K562 (cell line): Measurements from ENCODE around the gene ITM2B. TPM values are rescaled to one million over a fixed set of nuclear protein-coding genes. Genes with fewer than 3 reads are reported as not detected.
A peak's percentile ranks its signal among the peaks of the same experiment; 100 is the strongest.

ENCODE experiments used
- ATF7 ChIP-seq: fragments of 450-650 bp; IDR thresholded peaks from 2 replicates; pipeline ENCODE4 v1.7.1; 2014; ENCODE audit warnings: mild to moderate bottlenecking, moderate library complexity
- CLOCK ChIP-seq: fragments of 250-450 bp; sonication (Bioruptor Pico); IDR thresholded peaks from 2 replicates; pipeline ENCODE4 v1.4.0; 2020; ENCODE audit warnings: mild to moderate bottlenecking, moderate library complexity, borderline replicate concordance
- ELF2 ChIP-seq: fragments of 250-450 bp; sonication (Bioruptor Pico); IDR thresholded peaks from 2 replicates; pipeline ENCODE4 v1.5.0; 2021; ENCODE audit warnings: mild to moderate bottlenecking
- FOXA1 ChIP-seq: fragments of 450-650 bp; IDR thresholded peaks from 2 replicates; pipeline ENCODE4 v1.6.1; 2016; ENCODE audit warnings: mild to moderate bottlenecking, borderline replicate concordance
- HMGXB4 ChIP-seq: sonication (generic); formaldehyde crosslinking; IDR thresholded peaks from 2 replicates; pipeline ENCODE4 v1.8.1; 2023; ENCODE audit warnings: mild to moderate bottlenecking, missing genetic modification reagents
- L3MBTL2 ChIP-seq: fragments of 450-650 bp; IDR thresholded peaks from 2 replicates; pipeline ENCODE4 v1.6.1; 2016; ENCODE audit warnings: mild to moderate bottlenecking, moderate library complexity
- MAFK ChIP-seq: IDR thresholded peaks from 2 replicates; pipeline ENCODE4 v1.6.1; 2011; ENCODE audit warnings: low read length, improper control_type of control experiment
- MTA3 ChIP-seq: fragments of 450-650 bp; formaldehyde crosslinking; IDR thresholded peaks from 2 replicates; pipeline ENCODE4 v1.6.1; 2017; ENCODE audit warnings: mild to moderate bottlenecking, borderline replicate concordance
- NFE2 ChIP-seq: IDR thresholded peaks from 2 replicates; pipeline ENCODE4 v1.6.1; 2014; ENCODE audit warnings: antibody characterized with exemption, low read depth
- PTRF ChIP-seq: fragments of 450-650 bp; IDR thresholded peaks from 2 replicates; pipeline ENCODE4 v1.6.1; 2016; ENCODE audit warnings: mild to moderate bottlenecking, missing genetic modification characterization, missing compliant biosample characterization
- RBM22 ChIP-seq: fragments of 200-400 bp; formaldehyde crosslinking; IDR thresholded peaks from 2 replicates; pipeline ENCODE4 v1.6.1; 2018; ENCODE audit warnings: low read length, low read depth; ENCODE audit not compliant: poor library complexity, severe bottlenecking
- TEAD1 ChIP-seq, 2 experiments: fragments of 450-650 bp in 1 of 2; sonication (generic) in 1 of 2; formaldehyde crosslinking; IDR thresholded peaks; 2 replicates each; pipeline versions ENCODE4 v1.4.0 to v1.8.0; 2020 to 2022; ENCODE audit warnings: mild to moderate bottlenecking in 2 of 2, missing genetic modification reagents in 1 of 2
- UBTF ChIP-seq, 2 experiments: IDR thresholded peaks; 2 replicates each; pipeline ENCODE4 v1.6.1; 2012; ENCODE audit warnings: improper control_type of control experiment in 2 of 2, low read depth in 2 of 2, low read length in 2 of 2, borderline replicate concordance in 1 of 2
- polyA plus RNA-seq, 8 experiments: library from polyadenylated mRNA; depleted of rRNA in 4 of 8; stranded (reverse) in 5 of 8; unstranded in 3 of 8; fragments of >200 nt; fragmentation: Nextera tagmentation in 2 of 8; fragmentation: Illumina TruSeq in 1 of 8; extraction: Ambion mirVana in 2 of 8; extraction: Trizol in 1 of 8; gene quantifications; 2 replicates each; pipeline versions ENCODE4 v1.2.1 to v1.2.3, GENCODE V29; 2011 to 2014; ENCODE audit warnings: inconsistent platforms in 1 of 8, missing spikeins in 1 of 8
- total RNA-seq, 7 experiments: library from RNA; depleted of rRNA in 6 of 7; stranded (reverse); fragments of >200 nt in 6 of 7; fragmentation: Illumina TruSeq in 2 of 7; extraction: Trizol in 2 of 7; gene quantifications; 2 replicates each; pipeline versions ENCODE4 v1.2.1 to v1.2.3, GENCODE V29; 2011 to 2021; ENCODE audit warnings: low replicate concordance in 1 of 7
- TF ChIP-seq, protein P1 (sequence below), 2 experiments: IDR thresholded peaks; 2 replicates each; pipeline ENCODE4 v1.6.1; 2011; ENCODE audit warnings: borderline replicate concordance in 1 of 2, control low read depth in 1 of 2, low read depth in 1 of 2, low read length in 1 of 2, mild to moderate bottlenecking in 1 of 2, mixed read lengths in 1 of 2, moderate library complexity in 1 of 2; ENCODE audit not compliant: insufficient read depth in 1 of 2, insufficient read length in 1 of 2, poor library complexity in 1 of 2, severe bottlenecking in 1 of 2; ENCODE audit errors: extremely low read depth in 1 of 2
- TF ChIP-seq, protein P2 (sequence below), 2 experiments: fragments of 450-650 bp; IDR thresholded peaks; 2 replicates each; pipeline ENCODE4 v1.6.1; 2016

Gene ITM2B
- total and polyA plus RNA-seq, 9 of the 15 experiments (the other 6 are each of a cell fraction or from before 2014, with no cell fraction given), result 22.0 to 83.8 (median 45.0) TPM

DNA sequence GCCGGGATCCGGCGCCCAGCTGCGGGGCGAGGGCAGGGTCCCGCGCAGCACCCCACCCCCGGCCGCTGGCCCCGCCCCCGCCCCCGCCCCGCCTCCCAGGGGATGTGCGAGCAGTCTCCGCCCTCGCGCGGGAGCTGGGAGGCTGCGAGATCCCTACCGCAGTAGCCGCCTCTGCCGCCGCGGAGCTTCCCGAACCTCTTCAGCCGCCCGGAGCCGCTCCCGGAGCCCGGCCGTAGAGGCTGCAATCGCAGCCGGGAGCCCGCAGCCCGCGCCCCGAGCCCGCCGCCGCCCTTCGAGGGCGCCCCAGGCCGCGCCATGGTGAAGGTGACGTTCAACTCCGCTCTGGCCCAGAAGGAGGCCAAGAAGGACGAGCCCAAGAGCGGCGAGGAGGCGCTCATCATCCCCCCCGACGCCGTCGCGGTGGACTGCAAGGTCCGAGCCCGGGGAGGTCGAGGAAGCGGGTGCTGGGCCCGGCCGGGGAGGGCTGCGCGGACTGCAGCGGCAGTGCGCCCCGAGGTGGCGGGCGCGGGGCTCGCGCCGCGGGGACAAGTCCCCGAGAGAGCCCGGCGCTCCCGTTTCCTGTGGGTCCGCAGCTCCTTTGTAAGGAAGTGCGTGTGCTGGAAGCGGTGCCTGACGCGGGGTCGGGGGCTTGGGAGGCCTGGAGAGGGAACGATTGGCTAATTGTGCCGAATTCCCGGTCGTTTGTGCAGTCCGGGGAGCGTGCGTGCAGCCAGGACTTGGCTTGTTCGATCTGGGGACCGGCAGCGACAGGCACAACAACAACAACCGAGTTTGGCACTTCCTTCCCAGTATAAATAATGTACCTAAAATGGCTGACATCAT lies at the start of gene ITM2B (continued):
- TF ChIP-seq NFE2, result no peak
- no peak for TF ChIP-seq CLOCK (CRISPR knock-in tag)
- peak; percentile 72 to 82; a peak in 3 of 4 replicates for TF ChIP-seq UBTF (IDR thresholded peaks at IDR 0.05; ENCODE audit: borderline replicate concordance in 1 of 2, low read depth in 2 of 2, low read length in 2 of 2)
- 0 out of 2 replicates have a peak, but pooled peaks have one; percentile 33 for TF ChIP-seq ATF7
- no peak for TF ChIP-seq TEAD1 (CRISPR knock-in tag; IDR thresholded peaks at IDR 0.05)
- TF ChIP-seq, protein P1, sequence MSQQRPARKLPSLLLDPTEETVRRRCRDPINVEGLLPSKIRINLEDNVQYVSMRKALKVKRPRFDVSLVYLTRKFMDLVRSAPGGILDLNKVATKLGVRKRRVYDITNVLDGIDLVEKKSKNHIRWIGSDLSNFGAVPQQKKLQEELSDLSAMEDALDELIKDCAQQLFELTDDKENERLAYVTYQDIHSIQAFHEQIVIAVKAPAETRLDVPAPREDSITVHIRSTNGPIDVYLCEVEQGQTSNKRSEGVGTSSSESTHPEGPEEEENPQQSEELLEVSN (IDR thresholded peaks at IDR 0.05; ENCODE audit: borderline replicate concordance in 1 of 2, extremely low read depth in 1 of 2, insufficient read depth in 1 of 2, insufficient read length in 1 of 2, low read depth in 1 of 2, low read length in 1 of 2, poor library complexity in 1 of 2, severe bottlenecking in 1 of 2), result peak in 1 of 2 experiments; percentile 7
- TF ChIP-seq RBM22, result peak; percentile 21
- TF ChIP-seq MTA3, result peak; percentile 42; the same call in 1 of the 2 replicates
- TF ChIP-seq, protein P2, sequence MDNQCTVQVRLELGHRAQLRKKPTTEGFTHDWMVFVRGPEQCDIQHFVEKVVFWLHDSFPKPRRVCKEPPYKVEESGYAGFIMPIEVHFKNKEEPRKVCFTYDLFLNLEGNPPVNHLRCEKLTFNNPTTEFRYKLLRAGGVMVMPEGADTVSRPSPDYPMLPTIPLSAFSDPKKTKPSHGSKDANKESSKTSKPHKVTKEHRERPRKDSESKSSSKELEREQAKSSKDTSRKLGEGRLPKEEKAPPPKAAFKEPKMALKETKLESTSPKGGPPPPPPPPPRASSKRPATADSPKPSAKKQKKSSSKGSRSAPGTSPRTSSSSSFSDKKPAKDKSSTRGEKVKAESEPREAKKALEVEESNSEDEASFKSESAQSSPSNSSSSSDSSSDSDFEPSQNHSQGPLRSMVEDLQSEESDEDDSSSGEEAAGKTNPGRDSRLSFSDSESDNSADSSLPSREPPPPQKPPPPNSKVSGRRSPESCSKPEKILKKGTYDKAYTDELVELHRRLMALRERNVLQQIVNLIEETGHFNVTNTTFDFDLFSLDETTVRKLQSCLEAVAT (IDR thresholded peaks at IDR 0.05), result 0 out of 4 replicates have a peak, but pooled peaks of 1 of the 2 experiments have one; percentile 41
- TF ChIP-seq PTRF (tag), result no peak
- TF ChIP-seq ELF2 (CRISPR knock-in tag), result no peak
- no peak for TF ChIP-seq MAFK
- peak; percentile 28; the same call in 1 of the 2 replicates for TF ChIP-seq L3MBTL2
- TF ChIP-seq HMGXB4 (CRISPR knock-in tag), result peak; percentile 64; the same call in 1 of the 2 replicates
- TF ChIP-seq FOXA1, result no peak
